Measurements from ENCODE around the gene CNIH2.
"Not testable (repeated sequence)": the region's sequence is repeated elsewhere in the genome, so short reads cannot be mapped to it uniquely, and the experiment has no call there.

CNIH2 gene

DNA sequence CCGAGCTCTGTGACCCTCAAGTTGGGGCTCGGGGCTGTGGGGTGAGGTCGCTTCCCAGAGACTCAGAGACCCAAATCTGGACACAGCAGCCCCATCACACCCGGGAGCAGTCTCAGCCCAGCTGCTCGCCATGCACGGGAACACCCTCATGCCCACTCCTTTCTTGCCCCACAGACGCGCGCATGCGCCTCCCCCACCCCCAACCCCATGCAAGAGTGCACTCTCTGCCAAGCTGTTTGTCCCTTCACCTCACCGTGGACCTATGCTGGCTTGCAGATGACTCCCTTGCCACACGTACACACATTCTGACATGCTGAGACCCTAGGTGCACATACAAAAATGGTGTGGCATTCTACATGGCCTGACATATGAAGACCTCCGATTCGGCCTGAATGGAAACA, 39.3 kb downstream of the CNIH2 start:
- DNase-seq (ENCODE audit: low spot score): no peak
- in situ Hi-C loops (cut with MboI; ENCODE audit: low sequenced_read_pairs, unreplicated experiment): no loop called here
- TF ChIP-seq, protein P1, sequence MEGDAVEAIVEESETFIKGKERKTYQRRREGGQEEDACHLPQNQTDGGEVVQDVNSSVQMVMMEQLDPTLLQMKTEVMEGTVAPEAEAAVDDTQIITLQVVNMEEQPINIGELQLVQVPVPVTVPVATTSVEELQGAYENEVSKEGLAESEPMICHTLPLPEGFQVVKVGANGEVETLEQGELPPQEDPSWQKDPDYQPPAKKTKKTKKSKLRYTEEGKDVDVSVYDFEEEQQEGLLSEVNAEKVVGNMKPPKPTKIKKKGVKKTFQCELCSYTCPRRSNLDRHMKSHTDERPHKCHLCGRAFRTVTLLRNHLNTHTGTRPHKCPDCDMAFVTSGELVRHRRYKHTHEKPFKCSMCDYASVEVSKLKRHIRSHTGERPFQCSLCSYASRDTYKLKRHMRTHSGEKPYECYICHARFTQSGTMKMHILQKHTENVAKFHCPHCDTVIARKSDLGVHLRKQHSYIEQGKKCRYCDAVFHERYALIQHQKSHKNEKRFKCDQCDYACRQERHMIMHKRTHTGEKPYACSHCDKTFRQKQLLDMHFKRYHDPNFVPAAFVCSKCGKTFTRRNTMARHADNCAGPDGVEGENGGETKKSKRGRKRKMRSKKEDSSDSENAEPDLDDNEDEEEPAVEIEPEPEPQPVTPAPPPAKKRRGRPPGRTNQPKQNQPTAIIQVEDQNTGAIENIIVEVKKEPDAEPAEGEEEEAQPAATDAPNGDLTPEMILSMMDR (IDR thresholded peaks at IDR 0.05; ENCODE audit: borderline replicate concordance, control extremely low read depth, extremely low read depth, insufficient read depth, missing control alignments): no peak

DNA sequence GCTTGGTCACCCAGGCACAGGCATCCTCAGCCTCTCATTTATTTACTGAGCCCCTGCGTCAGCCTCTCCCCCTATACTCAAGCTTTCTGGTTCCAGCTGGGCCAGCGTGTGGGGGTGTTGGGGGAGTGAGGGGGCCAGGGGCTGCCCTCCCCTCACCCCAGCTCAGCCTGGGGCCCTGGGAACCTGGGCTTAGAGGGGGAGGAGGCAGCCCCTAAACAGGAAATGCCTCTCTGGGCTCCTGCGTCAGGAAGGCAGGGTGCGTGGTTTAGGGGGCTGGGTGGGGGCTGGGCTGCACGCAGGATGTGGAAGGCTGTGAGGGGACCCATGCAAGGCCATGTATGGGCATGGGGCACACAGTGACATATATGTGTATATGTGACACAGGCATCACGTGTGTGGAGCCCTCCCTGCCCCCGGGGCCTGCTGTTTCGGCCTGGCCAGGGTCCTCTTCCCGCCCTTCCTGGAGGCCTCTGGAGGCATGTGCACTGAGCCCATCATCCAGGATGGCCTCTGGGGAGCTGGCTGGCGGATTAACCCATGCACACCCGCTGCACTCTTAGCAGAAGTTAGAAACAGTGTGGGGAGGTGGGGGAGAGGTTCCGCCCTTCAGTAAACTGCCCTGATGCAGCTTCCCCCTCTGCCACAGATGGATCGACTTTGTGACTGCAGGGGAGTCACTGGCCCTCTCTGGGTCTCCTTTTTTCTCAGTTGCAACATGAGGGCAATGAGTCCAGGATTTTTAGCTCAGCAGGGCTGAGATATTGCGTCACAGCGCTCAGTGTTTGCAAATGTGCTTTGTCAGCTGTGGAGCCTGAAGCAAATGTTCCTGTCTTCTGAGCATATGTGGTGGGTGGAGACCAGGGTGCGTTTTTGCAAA, 40.0 kb downstream of the CNIH2 start:
- DNase-seq (ENCODE audit: low spot score): no peak
- in situ Hi-C loops (cut with MboI; ENCODE audit: low sequenced_read_pairs, unreplicated experiment): no loop called here
- TF ChIP-seq, protein P1 (IDR thresholded peaks at IDR 0.05; ENCODE audit: borderline replicate concordance, control extremely low read depth, extremely low read depth, insufficient read depth, missing control alignments): no peak

DNA sequence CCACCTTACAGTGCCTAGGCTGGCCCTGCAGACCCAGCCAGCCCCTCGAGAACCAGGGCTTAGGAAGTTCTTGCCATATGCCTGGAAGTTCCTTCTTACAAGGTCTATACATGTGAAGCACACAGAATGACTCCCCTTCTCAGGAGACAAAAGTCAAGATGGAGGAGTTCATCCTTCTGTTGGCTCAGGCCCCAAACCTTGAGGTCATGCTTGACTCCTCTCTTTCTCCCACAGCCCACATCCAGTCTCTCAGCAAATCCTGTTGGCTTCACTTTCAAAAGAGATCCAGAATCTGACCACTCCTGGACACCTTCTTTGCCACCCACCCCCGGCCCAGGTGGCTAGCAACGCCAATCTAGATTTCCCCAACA, 40.6 kb downstream of the CNIH2 start:
- TF ChIP-seq, protein P1 (IDR thresholded peaks at IDR 0.05; ENCODE audit: borderline replicate concordance, control extremely low read depth, extremely low read depth, insufficient read depth, missing control alignments): no peak
- DNase-seq (ENCODE audit: low spot score): no peak
- in situ Hi-C loops (cut with MboI; ENCODE audit: low sequenced_read_pairs, unreplicated experiment): no loop called here

DNA sequence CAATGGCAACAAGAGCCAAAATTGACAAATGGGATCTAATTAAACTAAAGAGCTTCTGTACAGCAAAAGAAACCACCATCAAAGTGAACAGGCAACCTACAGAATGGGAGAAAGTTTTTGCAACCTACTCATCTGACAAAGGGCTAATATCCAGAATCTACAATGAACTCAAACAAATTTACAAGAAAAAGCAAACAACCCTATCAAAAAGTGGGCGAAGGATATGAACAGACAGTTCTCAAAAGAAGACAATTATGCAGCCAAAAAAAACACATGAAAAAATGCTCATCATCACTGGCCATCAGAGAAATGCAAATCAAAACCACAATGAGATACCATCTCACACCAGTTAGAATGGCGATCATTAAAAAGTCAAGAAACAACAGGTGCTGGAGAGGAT, 42.3 kb downstream of the CNIH2 start:
- in situ Hi-C loops (cut with MboI; ENCODE audit: low sequenced_read_pairs, unreplicated experiment); DNase-seq (ENCODE audit: low spot score): not testable (repeated sequence)

DNA sequence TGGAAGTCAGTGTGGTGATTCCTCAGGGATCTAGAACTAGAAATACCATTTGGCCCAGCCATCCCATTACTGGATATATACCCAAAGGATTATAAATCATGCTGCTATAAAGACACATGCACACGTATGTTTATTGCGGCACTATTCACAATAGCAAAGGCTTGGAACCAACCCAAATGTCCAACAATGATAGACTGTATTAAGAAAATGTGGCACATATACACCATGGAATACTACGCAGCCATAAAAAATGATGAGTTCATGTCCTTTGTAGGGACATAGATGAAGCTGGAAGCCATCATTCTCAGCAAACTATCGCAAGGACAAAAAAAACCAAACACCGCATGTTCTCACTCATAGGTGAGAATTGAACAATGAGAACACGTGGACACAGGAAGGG, 42.8 kb downstream of the CNIH2 start:
- in situ Hi-C loops (cut with MboI; ENCODE audit: low sequenced_read_pairs, unreplicated experiment); DNase-seq (ENCODE audit: low spot score): not testable (repeated sequence)

DNA sequence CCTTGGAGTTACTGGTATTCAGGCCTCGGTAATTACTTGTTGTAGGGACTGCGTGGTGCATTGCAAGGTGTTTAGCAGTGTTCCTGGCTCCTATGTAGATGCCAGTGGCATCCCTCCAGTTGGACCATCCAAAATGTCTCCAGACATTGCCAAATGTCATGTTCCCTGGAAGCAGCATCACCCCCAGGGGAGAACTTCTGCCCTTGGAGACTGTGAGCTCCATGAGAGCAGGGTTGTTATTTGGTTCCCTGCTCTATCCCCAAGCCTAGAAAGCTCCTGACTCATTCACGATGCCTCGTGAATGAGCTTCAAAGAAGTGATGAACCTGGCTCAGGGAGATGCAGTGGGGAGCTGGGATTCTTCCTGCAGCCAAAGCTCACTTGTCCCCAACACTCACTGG, 43.6 kb downstream of the CNIH2 start:
- TF ChIP-seq, protein P1 (IDR thresholded peaks at IDR 0.05; ENCODE audit: borderline replicate concordance, control extremely low read depth, extremely low read depth, insufficient read depth, missing control alignments): no peak
- DNase-seq (ENCODE audit: low spot score): no peak
- in situ Hi-C loops (cut with MboI; ENCODE audit: low sequenced_read_pairs, unreplicated experiment): no loop called here

DNA sequence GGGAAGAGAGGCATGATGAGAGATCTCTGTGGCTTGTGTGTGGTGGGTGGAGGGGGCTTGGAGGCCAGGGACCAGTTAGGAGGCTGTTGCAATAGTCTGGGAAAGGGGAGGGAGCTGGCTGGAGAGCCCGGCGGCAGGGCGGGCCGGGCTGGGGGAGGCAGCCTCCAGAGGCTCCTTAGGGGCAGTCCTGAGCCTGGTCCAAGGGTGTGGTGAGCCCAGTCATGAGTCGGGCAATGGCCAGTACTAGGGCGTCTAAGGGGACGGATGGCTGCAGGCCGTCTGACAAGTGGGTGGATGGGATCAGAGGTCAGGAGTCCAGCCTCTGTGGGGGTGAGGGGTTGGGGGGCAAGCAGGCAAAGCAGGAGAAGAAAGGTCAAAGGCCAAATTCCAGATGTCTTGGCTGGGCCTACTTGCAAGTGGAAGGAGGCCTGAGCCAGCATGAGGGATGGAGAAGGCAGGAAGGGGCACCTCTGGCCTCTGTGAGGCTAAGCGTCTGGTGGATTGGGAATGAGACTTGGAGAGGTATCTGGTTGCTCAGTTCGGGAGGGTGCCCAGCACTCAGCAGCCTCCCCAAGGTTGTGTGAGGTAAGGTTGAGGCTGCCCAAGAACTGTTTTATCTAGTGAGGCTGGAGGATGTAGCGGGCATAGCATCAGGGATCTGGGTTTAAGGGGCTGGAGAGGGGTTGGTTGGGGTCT, 44.9 kb downstream of the CNIH2 start:
- in situ Hi-C loops (cut with MboI; ENCODE audit: low sequenced_read_pairs, unreplicated experiment): no loop called here
- DNase-seq (ENCODE audit: low spot score): no peak
- TF ChIP-seq, protein P1 (IDR thresholded peaks at IDR 0.05; ENCODE audit: borderline replicate concordance, control extremely low read depth, extremely low read depth, insufficient read depth, missing control alignments): no peak

All from GM13976 (cell line).